Globus pallidus (tissue), 1 donor: ENCODE measurements around the gene CEP72.
"Not testable (repeated sequence)": the region's sequence is repeated elsewhere in the genome, so short reads cannot be mapped to it uniquely, and the experiment has no call there.

Source experiments
- DNase-seq: peaks from one replicate; pipeline ENCODE4 v3.0.0-alpha.2; 2015; ENCODE audit warnings: low spot score

CEP72 gene

DNA sequence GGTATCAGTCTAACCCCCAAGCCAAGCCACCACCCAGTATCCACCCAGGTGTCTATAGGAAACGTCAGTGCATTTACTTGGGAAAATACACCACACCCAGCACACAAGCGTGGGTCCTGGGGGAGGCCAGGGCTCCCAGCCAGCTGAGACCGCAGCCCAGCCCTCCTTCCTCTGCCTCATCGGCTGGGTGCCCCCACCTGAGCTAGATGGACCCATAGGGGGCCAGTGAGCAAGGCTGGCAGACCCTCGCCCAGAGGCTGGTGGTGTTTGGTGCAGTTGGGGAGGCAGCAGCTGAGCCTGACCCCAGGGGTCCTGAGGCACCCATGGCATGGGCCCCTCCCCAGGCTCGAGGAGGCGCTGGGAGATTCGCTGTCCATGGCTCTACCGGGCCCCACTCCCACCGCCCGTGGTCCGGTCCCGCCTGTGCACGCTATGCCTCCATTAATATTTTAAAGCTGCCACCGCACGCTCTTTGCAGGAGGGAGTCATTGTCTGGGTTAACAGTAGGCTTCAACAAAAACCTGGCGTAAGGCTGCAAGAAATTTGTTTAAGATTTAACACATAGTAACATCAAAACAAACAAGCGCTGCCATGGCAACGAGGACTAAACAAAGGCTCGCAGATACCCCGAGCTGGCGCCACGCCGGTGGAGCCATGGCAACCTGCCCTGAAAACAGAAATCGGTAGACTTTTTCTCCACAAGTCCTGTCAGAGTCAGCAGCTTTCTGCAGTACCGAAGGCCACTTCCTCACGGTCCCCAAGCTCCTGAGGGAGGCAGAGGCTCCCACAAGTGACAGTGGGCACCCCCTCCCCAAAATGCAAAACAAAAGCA, 60.4 kb downstream of the CEP72 start:
- DNase-seq = peak; percentile 71

DNA sequence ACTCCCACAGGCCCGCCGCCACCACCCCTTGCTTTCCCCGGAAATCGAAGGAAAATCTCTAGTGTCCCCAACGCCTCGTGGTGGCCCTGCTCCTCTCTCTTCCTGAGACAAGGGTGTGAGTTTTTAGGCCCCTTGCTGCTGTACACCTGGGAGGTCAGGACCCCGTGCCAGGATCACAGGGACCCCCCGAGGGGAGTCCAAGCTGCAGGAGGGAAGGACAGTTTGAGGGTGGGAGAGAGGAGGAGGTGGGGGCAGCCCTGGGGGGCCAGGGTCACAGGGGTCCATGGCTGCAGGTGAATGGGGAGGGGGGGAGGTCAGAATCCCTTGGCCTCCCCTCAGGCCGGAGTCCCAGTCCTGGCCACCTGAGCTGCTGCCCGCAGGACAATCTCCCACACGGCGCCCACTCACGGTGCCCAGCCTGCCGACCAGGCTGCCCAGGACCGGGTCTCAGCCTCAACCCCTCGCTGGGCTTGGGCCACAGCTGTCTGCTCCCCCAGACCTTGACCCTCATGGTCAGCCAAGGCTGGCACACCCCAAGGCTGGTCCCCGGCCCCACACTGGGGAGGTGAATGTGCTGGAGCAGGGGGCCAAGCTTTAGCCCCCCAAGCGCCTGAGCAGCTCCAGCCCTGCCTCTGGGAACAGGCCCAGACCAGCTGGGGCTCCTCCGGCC, 61.2 kb downstream of the CEP72 start:
- no peak for DNase-seq

DNA sequence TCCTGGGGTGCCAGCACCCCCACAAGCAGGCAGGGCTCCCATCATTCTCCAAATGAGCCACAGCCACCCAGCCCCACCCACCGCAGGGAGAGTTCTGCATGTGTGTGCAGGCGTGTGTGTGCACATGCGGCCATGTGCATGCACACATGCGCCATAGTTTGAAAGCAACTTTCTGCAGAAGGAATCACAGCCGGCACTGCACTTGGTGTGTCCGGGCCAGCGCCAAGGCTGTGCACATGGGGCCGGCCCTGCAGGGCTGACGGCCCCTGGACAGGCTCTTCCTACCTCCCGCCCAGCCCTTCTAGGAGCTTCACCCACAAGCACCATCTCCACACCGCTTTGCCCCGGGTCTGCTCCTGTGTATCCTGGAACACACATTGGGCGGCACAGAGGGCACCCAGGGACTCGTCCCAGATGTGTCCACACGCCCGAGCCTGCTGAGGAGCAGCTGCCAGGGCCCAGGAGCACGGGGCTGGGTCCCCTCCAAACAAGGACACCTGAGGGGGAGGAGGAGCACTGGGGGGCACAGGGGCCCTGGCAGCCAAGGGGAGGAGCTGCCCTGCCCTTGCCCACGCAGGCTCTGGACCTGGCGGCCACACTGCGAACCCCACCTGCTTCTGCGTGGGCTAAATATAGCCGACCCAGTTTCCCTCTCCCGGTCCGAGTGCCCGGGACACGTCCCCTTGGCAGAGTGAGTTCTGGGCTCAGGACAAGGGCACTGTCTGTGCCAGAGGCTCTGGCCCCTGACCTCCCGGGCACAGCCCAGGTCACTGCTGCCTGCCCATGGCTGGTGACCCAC, 61.9 kb downstream of the CEP72 start:
- DNase-seq = no peak

DNA sequence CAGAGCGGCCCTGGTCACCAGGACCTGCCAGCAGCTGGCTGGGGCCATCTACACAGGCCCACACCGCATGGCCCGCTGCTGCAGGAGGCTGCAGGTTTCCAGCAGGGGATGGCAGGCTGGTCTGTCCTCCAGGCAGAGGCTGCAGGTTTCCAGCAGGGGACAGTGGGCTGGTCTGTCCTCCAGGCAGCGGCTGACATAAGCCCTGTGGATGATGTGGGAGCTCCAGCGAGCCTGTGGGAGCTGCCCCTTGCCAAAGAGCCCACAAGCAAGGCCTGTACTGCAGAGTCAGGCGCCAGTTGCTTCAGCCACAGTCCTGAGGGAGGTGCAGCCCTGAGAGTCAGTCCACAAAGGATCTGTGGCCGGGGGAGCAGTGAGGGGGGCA, 62.5 kb downstream of the CEP72 start:
- peak; percentile 62 for DNase-seq

DNA sequence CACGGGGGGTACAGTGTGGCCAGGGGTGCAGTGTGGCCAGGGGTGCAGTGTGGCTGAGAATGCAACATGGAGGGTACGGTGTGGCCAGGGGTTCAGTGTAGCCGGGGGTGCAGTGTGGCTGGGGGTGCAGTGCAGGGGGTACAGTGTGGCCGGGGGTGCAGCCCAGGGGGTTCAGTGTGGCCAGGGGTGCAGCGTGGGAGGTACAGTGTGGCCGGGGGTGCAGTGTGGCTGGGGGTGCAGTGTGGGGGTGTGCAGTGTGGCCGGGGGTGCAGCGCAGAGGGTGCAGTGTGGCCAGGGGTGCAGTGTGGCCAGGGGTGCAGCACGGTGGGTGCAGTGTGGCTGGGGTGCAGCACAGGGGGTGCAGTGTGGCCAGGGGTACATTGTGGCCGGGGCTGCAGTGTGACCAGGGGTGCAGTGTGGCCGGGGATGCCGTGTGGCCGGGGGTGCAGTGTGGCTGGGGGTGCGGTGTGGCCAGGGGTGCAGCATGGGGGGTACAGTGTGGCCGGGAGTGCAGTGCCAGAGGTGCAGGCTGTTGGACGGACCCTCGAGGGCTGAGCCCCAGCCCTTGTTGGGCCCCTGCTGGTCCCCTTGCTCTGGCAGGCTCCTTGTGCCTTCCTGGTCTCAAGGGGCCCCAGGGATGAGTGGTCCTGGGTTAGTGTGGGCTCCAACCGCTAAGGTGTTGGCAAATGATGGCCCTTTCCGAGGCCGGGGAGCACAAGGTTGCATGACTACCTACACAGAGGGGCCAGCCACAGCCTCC, 63.2 kb downstream of the CEP72 start:
- DNase-seq = no peak

DNA sequence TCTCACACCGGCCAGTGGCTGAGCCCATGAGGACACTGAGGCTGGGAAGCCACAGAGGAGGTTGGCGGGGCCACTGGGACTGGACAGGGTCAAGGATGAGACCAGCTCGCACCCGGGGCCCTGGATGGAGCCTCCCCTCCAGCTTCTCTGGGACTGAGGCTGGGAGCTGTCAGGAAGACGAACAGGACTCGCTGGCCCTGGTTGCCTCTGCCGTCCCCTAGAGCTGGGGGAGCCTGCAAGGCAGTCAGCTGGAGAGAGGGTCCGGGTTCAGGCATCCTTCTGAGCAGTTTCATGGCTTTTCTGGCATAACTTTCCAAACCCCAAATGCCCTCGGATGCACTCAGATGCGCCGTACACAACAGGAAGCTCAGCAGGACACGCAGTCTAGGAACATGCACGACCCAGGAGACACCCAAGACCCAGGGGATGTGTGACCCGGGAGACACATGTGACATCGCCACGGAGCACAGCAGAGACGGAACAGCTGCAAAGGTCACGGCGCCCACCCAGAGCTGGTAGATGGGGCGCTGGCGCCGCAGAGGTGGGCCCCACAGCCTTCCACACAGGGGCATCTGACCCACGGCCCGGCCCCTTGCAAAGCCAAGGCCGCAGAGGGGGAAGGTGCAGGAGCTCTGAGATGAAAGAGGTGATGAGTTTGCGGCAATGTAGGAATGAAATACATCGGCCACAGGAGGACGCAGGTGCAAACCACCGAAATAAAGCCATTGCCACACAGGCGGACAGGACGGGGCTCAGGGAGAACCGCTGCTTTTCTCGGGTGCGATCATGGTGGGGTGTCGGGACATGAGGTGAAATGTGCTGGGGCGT, 63.9 kb downstream of the CEP72 start:
- no peak for DNase-seq

DNA sequence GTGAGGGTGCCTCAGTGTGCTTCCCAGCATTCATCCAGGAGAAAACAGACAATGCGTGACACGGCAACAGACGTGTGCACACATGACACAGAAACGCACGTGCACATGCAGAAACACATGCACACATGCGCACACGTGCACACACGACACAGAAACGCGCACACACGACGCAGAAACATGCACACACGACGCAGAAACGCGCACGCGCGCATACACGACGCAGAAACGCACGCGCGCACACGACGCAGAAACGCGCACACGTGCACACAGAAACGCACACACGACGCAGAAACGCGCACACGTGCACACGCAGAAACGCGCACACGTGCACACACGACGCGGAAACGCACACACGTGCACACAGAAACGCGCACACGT, 64.5 kb downstream of the CEP72 start:
- DNase-seq = no peak

DNA sequence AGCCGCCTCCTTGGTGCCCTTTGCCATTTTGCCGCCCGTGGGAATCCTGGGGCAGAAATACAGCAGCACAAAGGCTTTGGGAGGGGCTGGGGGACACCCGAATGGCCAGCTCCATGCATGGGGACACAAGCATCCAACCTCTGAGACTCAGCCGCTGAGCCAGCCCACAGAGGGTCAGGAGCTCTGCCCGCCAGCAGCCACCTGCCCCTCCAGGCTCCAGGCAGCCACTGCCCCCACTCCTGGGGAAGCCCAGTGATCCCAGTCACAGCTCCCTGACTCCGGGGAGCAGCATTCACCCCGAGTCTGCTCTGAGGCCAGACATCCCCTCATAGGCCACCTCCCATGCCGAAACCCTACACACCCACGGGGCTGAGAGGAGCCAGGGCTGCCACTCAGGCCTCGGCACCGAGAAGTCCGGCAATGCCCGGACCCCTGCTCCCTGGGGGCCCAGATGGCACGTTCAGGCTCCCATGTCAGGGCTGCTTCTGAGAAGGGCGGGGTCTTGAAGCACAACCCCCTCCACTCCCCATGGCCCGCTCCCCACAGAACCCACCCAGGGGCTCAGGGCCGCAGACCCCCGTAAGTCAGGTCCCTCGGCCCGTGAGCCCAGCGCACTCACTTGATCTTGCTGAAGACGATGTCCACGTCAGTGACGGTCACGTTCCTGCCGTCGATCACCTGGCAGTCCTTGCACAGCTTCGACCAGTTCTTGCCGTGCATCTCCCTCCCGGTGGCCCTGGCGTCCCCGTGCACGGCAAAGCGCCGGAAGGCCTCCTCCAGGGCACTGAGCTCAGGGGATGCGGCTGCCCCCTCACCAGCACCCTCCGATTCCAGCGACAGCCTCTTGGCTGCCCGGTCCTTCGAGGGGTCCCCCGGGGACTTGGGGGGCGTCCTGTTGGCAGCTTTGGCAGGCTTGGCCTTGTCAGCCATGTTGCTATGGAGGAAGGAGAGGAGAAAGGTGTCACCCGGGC, 65.3 kb downstream of the CEP72 start:
- no peak for DNase-seq

DNA sequence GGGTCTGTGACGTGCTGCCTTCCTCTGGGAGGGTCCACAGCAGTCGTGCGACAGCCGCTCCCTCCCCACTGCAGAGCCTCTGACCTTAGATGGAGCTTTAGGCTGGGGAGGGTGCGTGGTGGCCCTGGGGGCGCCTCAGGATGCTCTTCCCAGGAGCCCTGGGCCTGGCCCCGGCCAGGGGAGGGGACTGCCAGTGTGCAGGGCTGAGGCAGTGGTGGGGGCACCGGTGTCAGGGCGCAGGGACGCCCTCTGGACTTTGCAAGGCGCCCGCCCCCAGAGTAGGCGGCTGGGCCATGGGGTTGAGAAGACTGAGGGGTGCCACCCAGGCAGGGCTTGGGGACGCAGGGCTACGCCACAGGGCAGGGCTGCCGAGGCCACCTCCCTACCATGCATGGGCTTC, 66.4 kb downstream of the CEP72 start:
- not testable (repeated sequence) for DNase-seq

DNA sequence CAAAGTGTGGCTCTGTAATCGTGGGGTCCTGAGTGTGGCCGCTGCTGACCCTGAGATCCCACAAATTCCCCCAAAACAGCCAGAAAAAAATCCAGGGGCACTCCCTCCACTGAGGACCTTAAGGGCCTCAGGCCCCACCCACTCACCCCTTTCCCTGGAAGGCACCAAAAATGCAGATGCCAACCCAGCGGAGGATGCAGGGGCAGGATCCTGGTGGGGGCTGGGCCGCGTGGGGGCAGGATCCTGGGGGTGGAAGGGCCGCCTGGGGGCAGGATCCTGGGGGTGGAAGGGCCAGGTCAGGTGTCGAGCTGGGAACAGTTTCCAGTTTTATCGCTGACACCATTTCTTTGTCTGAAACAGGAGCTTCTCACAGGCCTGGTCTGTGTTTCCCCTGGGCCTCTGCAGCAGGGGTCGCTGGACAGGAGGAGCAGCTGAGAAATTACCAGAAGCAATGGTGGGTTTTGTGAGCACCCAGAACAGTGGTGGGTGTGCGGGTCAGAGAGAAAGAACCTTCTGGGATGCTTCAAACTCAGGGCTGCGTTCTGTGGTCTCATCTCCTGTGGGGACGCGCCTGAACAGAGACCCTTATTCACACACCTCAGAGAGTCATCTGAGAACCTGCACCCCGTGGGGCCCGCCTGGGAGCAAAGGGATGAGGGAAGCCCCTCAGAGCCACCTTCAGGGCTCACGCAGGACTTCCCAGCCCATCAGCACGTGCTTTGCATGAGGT, 67.2 kb downstream of the CEP72 start:
- not testable (repeated sequence) for DNase-seq

DNA sequence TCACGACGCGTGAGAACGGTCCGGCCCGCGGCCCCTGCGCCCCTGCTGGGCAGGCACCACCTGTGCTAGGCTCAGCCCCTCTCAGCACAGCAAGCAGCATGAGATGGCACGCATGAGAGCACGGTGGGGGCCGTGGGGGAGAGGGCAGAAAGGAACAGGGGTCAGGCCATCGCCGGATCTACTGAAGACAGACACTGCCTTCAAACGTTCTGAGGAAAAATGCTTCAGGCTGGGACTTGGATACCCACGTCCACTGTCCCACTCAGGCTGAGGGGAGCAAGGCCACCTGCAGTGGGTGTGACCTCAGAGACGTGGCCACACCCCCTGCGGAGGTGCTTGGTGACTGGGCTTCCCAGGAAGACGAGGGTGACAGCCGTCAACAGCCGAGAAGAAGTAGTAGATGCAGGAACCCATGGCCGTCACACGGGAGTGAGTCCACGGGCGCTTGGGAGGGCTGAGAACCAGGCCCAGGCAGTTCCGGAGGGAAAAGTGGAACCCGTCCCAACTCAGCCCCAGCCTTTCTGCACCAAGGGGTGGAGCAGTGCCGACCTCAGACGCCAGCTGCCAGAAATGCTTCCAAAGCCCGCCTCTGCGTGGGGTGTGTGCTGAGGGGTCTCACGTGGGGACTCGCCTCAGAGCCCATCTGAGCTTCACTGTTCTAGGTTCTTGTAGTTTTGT, 68.1 kb downstream of the CEP72 start:
- DNase-seq = not testable (repeated sequence)

DNA sequence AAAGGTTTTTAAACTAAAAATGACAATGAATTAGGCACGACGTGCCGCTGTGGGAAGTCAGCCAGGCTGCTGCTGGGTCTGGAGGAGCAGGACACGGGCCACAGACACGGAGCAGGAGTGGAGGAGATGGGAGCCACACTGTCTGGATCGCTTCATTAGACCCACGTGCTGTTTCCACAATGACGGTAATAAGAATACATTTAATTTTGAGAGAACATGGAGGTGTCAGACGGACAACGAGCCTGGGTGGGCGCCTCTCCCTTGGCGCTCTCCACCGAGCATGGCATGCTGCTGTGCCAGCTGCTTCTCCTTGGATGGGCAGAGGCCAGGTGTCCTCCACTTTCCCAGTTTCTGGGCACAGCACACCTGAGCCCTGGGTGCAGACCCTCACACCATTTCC, 68.7 kb downstream of the CEP72 start:
- not testable (repeated sequence) for DNase-seq

DNA sequence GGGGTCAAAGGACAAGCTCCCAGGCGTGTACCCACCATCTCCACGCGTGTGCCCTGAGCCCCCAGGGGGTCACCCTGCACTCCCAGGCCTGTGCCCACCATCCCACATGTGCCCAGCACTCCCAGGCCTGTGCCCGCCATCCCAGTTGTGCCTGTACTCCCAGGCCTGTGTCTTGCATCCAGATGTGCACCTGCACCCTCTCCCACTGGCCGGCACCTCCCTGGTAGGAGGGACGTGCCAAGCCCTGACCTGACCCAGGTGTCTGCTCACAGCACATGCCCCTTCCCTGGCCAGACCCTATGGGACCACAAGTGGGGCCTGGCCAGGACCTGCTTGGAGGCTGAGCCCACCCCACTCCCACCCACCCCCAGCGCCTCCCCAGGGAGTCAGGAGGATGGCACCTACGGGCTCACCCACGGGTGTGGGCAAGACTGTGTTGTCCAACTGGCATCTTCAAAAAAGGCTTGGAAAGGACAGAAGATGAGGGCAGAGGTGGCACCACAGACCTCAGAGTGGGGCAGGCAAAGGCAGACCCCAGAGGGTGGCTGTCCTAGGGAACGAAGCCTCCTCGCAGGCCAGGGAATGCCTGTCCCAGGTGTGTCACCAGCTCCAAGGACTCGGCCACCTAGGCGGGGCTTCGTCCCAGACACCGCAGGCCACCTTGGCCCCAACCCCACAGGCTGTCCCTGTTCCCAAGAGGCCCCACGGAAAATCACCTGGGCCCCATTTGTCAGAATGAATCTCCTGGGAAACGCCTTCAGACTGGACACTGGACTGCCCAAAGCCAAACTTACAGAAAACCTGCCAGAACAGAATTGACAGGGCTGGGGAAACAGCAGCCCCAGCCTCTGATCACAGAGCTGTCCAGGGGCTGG, 69.4 kb downstream of the CEP72 start:
- DNase-seq = not testable (repeated sequence)

DNA sequence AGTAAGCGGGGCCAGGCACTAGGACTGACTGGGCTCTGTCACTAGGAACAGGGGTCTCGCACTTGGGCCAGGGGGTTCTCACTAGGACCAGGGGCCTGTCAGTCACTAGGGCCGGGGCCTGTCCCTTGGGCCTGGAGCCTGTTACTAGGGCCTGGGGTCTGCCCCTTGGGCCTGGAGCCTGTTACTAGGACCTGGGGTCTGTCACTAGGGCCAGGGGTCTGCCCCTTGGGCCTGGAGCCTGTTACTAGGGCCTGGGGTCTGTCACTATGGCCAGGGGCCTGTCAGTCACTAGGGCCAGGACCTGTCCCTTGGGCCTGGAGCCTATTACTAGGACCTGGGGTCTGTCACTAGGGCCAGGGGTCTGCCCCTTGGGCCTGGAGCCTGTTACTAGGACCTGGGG, 70.1 kb downstream of the CEP72 start:
- not testable (repeated sequence) for DNase-seq

DNA sequence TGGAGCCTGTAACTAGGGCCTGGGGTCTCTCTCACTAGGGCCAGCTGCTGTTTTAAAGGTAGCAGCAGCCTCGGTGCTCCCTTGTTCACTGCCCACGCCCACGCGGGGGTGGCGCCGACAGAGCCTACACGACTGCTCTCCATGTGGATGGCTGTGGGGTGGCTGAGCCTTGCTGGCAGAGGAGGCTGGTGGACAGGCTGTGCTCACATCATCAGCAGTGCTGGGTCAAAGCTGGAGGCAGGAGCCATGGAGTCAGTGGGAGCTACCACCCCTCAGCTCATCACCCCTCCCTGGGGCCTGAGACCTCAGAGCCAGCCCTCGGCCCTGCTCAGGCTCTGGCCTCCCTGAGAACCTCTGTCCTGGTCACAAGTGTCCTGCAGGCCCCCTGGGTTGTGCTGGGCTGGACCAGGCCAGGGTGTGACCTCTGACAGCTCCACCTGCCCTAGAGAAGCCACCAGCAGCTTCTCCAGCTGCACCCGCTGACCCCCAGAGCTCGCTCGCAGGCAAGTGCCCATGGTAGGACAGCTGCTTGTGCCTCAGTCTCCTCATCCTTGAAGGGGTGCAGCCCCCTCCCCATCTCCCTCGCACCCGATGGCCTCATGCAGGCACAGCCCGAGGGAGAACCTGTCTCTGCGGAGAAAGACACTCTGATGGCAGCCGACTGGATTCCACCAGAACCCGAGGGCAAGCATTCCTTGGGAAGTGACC, 70.7 kb downstream of the CEP72 start:
- DNase-seq = not testable (repeated sequence)

DNA sequence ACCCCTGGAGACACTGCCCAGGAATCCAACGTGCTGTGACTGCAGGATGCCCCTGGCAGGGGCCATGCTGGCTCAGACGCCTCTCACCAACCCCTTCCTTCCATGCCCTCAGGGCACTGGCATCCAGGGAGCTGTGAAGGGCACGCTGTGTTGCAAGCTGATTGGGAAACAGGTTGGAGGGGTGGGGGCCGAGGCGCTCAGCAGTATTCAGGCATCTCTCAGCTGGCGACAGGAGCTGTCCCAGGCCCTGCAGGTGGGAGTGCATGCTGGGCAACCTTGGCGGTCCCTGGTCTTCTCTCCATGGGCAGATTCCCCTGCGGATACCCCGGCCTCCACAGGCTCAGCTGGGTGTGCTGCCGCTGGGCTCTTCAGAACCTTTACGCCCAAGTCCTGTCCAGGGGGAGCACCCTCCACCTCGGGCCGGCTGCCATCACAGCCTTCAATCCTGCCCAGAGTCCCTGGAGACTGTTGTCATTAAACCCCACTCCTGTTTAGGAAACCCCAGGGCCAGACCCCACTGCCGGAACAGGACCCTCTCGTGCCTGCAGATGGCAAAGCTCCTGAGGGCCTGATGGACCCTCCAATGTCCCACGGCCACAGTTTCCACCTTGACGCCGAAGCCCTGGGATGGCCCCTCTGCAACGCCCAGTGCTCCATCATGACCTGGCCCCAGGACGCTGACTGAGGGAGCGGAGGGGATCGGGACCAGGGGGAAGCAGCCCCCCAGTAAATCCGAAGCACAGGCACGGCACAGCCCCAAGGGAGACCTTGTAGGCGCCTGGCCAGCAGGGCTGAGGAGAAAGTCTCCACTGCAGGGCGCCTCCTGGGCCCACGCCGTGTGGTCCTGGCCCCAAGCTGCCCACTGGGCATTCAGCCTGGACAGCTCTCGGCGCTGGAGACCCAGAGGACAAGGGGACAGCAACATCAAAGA, 71.7 kb downstream of the CEP72 start:
- DNase-seq = no peak
